GM18517 (cell line): ENCODE data around the gene PPRC1.
A peak's percentile ranks its signal among the peaks of the same experiment; 100 is the strongest.

ENCODE experiments used
- ATAC-seq: cut with Tn5 transposase; IDR thresholded peaks from one replicate; pipeline ENCODE4 v1.9.1; 2021; ENCODE audit warnings: mild to moderate bottlenecking, moderate library complexity; ENCODE audit not compliant: unreplicated experiment

PPRC1 gene

DNA sequence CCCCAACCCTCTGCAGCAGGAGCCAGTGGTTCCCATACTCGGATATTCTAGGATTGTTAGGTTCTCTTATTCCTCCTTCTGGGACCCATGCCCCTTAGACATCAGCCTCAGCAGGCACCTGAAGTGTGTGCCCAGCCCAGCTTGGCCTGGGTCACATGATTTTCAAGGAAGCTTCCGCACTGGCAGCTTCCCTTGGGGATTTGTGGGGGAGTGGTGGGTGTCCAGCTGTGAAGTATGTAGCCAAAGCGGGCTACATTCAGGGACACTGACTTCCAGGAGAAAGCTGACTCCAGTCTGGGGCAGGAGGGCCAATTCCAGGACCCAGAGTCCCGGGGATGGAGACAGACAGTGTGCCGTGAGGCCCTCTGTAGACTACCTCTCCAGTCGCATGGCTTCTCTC lies 14.0 kb upstream of the PPRC1 start:
- ATAC-seq = no peak

DNA sequence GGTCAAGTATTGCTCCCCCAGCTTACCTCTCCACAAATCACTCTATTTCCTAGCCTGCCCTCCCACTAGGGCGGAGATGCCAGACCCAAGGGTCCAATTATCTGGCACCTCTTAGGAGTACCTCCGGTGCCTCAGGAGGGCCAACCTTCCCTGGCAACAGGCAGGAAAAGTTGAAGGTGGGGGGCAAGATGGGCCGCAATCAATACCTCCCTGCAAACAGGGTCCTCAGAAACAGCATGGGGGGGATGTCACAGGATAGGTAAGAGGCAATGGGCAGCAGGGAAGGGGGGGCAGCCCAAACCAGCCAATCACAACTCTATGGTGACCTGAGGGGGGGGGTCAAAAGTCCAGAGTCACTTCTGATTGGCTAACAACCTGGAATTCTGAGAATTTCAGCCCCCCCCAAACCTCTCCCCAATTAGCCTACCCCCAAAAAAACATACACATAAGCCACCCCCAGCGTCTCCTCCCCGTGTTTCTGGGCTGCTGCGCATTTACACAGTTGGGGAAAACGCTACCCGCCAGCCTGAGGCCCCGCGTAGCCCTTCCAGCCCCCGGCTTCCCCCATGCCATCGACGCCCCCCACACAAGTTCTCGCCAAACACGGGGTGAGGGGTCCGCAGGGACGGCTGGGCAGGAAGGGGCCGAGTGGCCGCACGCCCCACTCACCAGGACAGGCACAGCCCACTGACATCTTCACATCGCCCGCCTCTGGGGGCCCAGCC lies 13.3 kb upstream of the PPRC1 start:
- no peak for ATAC-seq

DNA sequence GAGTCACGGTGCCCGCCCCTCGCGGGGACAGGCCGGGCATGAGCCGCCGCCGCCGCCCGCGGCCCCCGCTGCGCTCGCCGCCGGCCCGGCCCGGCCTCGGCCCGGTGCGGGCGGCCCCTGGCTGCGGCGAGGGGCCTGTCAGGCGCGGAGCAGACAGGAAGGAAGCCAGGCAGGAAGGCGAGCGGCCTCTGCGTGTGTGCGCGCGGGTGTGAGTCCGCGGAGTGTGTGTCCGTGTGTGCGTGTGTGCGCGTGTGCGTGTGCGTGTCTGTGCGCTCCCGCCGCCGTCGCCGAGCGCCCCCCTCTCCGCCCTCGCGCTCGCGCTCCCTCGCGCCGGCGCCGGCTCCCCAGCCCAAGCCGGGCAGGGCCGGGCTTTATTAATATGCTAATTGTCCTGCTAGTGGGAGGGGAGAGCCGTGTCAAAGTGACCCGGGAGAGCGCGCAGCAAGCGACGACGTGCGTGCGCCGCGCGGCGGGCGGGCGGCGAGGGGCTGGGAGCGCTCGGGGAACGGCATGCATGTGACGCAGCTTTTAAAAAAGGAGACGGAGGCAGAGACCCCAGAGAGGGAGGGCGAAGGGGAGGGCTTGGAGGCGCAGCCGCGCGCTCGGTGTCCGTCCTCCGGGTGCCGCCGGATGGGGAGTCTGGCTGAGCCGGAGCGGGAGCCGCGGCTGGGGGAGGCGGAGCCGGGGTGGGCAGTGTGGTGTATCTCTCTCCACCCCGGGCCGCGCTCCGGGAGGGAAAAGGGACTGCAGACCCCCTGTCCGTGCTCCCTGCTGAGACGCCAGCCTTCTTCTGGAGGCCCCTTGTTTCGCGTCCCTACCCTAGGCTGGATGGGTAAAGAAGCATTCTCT lies 12.5 kb upstream of the PPRC1 start, which contains the start of gene LDB1:
LDB1 (minus strand) TSS at position 227 of the 849 bp plus-strand sequence. CDS start 258 bp downstream, outside the sequence.
- ATAC-seq = peak; percentile 62

DNA sequence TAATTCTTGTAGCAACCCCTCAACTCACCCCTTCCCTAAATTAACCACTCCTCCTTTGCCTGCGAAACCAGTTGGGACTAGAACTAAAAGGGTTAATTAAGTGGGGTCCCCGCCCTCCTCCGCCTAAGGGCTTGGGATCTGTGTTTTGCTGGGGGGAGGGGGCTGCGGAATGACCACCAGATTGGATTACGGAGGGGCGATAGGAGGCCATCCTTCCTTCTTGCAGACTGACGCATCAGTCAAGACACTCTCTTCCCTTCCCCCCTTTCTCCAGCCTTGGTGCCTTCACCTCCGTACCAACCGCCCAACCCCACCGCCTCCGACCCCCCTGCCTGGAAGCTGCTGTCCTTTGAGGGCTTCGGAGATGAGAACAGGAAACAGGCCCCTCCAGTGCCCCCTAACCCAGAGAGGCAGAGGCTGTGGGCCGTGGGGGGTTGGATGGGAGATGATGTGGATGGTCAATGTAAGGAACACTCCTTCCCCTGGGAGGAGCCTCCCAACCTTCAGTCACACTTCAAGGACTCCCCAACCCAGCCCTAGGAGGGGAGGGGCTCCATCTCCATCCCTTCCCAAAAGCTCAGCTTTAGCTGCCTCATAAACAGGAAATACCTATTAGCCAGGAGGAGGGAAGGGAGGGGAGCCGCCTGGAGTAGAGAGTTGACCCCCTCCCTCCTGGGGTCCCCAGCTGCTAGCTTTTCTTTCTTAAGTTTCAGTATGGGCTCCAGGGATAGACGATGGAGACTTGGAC lies 11.7 kb upstream of the PPRC1 start:
- ATAC-seq = no peak

DNA sequence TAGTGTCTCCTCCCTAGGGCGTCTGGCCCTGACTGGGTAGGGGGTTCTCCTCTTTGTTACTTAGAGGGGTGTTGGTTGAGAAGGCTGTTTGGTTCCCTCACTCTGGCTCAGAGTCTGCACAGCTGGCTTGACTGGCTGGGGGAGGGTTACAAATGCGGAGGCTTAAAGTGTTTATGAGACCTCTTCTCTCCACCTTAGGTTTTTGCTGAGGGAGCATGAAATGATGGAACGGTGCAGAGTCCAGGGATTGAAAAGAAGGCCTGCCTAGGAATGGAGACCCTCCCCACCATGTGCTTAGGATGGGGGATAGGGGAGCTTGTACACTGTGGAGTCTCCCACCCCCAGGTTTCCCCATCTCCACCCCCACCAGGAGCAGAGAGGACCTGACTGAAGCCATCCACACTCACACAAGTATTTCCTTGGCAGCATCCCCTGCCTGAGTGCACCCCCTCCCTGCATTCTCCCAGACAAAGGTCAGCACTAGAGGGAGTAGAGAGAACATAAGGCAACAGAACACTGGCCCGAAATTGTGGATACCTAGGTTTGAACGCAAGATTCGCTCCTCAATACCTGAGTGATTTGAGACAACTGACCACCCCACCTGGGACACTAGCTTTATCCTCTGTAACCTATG lies 11.0 kb upstream of the PPRC1 start:
- no peak for ATAC-seq

DNA sequence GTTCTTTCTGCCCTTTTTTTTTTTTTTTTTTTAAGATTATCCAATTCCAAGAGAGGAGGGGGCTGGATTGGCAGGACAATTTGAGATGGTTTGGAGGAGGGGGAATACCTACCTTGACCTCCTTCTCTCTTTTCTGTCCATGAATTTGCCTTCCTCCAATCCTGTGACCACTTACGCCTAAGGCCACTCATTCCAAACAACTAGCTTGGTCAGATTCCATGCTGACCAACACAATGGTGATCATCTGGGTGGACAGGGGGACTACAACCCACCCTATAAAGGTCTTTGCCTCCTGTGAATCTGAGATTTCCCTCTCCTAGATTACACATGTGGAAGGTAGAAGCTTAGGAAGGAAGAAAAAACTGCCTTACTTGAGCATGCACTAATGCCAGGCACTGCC lies 10.4 kb upstream of the PPRC1 start:
- ATAC-seq = no peak

DNA sequence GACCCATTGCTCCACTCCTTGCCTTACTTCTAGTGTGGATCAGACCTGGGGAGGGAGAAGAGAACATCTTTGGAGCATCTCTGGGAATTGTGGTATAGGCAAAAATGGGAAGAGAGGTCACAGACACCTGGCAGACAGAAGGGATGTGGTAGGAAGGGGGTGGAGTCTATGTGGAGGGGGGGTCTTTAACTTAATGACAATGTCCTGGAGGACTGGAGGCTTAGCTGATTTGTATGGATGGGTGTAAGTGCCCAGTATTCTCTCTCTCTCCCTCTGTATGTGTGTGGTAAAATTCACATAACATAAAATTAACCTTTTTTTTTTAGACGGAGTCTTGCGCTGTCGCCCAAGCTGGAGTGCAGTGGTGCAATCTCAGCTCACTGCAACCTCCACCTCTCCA lies 9.6 kb upstream of the PPRC1 start:
- no peak for ATAC-seq

DNA sequence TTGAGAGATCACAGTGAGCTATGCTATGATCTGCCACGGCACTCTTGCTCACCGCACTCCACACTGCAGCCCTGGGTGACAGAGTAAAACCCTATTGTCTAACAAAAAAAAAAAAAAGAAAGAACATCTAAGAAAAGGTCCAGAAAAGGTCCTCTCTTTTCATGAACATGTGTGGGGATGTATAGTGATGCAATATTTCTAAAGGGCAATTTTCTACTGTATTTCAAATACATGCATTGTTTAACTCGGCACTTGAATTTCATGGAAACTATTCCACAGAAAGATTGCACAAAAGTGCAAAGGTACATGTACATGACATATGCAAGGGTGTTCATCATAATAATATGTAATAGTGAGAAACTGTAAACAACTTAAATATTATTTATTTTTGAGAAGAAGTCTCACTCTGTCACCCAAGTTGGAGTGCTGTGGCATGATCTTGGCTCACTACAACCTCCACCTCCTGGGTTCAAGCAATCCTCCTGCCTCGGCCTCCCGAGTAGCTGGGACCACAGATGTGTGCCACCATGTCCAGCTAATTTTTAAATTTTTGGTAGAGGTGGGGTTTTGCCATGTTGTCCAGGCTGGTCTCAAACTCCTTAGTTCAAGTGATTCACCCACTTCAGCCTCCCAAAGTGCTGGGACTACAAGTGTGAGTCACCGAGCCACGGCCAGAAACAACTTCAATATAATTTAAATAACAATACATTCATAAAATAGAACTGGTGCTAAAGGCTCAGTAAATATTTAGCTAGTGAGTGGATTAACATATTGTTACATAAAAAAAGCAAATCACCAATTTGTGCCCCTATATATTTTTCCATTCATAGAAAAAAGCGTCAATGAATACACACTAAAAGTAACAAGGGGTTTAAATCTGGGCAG lies 1.3 kb upstream of the PPRC1 start:
- ATAC-seq = no peak

DNA sequence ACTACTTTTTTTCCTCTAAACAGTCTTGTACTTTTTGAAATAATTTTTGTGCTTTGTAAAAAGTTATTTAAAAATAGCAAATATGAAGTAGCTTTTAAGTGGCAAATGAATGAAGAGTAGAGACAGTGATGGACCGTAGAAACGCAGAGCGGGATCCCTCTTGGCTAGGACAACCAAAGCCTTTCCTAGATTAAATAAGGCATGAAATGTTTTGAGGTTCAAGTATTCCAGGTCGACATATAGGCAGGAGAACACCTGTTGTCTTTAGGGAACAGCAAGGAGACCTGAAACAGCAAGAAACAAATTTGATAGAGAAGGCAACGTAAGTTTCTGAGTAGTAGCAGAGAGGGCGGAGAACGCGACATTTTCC lies 662 bp upstream of the PPRC1 start:
- no peak for ATAC-seq

DNA sequence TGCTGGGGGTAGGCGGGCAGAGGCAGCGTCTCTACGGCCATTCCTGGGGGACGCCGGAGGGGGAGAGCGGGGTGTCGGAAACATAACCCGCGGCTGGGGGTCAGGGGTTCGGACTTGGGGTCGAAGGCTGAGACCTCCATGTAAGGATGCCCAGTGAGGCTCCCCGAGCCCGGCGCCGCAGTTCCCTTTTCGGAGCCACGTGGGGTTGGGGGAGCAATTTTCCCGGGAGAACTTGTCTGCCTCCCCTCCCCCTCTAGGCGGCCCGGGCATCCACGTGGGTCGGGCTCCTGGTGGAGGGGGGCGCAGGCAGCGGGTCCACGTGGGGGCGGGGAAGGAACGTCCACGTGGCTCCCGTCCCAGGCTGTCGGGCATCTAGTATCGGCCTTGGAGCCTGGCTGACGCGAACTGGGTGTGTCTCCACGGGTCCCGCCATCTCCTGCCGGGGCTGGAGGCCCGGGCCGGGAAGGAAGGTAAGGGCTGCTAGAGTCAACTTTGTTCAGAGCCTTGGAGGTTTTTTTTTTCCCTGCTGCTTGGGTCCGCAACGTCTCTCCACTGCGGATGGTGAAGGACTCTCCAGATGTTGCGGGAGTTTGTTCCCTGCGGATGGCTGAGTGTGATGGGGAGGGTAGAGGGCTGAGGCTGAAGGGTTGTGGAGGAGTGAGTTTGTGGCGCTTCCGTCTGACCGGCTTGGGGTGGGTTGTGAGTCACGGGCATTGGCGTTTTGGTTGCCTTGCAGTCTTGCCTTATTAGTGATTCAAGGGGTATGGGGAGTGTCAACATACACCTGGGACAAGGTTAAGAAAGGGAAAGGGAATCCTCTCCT lies 744 bp downstream of the PPRC1 start:
- ATAC-seq = no peak

DNA sequence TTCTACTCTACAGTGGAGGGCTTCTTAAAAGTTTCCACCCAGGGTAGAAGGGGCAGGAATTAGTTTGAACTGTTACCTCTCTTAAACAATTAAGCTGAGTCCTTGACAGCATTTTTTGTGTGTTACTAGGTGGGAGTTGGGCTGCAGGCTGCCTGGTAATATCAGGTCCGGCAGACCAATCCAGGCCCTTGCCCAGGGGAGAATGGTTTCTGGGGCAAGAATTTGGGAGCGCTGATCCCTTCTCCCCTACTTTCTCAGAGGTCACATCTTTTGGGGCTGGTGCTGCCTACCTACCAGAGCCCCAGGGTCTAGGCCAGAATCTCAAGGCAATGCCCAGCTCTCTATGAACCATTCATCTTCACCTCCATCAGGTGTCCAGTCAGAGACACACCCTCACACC lies 1.6 kb downstream of the PPRC1 start:
- no peak for ATAC-seq

DNA sequence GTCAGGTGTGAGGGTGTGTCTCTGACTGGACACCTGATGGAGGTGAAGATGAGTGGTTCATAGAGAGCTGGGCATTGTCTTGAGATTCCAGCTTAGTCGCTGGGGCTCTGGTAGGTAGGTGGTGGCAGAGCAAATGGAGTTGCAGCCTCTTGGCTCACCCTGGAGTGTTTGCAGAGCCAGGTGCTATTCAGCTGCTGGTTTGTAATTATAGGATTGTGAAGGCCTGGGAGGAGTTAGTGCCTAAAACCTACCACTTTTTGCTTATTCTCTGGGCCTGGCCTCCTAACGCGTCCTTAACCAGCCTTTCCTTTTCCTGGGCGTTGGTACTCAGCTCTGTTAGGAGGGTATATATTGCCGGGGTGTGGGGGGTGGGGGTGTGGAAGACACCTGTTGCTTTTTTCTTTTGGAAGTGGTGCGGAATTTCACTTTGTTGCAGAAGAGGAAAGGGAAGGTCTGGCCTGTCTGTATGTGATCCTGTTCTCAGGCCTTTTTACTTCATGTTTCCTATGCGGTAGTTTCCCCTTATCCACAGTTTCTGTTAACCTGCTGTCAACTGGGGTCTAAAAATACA lies 3.2 kb downstream of the PPRC1 start:
- no peak for ATAC-seq

DNA sequence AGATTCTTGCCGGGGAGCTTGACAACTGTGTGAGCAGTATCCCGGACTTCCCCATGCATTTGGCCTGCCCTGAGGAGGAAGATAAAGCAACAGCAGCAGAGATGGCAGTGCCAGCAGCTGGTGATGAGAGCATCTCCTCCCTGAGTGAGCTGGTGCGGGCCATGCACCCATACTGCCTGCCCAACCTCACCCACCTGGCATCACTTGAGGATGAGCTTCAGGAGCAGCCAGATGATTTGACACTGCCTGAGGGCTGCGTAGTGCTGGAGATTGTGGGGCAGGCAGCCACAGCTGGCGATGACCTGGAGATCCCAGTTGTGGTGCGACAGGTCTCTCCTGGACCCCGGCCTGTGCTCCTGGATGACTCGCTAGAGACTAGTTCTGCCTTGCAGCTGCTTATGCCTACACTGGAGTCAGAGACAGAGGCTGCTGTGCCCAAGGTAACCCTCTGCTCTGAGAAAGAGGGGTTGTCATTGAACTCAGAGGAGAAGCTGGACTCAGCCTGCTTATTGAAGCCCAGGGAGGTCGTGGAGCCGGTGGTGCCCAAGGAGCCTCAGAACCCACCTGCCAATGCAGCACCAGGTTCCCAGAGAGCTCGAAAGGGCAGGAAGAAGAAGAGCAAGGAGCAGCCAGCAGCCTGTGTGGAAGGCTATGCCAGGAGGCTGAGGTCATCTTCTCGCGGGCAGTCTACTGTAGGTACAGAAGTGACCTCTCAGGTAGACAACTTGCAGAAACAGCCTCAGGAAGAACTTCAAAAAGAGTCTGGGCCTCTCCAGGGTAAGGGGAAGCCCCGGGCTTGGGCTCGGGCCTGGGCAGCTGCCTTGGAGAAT lies 6.7 kb downstream of the PPRC1 start:
- no peak for ATAC-seq

DNA sequence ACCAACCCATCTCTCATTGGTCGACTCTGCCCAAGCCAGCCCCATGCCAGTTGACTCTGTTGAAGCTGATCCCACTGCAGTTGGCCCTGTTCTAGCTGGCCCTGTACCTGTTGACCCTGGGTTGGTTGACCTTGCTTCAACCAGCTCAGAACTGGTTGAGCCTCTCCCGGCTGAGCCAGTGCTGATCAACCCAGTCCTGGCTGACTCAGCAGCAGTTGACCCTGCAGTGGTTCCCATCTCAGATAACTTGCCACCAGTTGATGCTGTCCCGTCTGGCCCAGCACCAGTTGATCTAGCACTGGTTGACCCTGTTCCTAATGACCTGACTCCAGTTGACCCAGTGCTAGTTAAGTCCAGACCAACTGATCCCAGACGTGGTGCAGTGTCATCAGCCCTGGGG lies 7.4 kb downstream of the PPRC1 start:
- no peak for ATAC-seq

DNA sequence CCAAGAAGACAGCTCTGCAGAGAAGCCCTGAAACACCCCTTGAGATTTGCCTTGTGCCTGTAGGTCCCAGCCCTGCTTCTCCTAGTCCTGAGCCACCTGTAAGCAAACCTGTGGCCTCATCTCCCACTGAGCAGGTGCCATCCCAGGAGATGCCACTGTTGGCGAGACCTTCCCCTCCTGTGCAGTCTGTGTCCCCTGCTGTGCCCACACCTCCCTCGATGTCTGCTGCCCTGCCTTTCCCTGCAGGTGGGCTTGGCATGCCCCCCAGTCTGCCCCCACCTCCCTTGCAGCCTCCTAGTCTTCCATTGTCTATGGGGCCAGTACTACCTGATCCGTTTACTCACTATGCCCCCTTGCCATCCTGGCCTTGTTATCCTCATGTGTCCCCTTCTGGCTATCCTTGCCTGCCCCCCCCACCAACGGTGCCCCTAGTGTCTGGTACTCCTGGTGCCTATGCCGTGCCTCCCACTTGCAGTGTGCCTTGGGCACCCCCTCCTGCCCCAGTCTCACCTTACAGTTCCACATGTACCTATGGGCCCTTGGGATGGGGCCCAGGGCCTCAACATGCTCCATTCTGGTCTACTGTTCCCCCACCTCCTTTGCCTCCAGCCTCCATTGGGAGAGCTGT lies 8.2 kb downstream of the PPRC1 start:
- no peak for ATAC-seq

DNA sequence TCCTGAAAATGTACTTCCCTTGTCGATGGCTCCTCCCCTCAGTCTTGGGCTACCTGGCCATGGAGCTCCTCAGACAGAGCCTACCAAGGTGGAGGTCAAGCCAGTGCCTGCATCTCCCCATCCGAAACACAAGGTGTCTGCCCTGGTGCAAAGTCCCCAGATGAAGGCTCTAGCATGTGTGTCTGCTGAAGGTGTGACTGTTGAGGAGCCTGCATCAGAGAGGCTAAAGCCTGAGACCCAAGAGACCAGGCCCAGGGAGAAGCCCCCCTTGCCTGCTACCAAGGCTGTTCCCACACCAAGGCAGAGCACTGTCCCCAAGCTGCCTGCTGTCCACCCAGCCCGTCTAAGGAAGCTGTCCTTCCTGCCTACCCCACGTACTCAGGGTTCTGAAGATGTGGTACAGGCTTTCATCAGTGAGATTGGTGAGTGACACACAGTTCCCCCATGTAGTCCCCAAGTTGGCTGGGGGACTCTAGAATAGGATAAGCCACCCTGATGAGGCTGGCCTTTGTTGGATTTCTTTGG lies 8.8 kb downstream of the PPRC1 start:
- no peak for ATAC-seq

DNA sequence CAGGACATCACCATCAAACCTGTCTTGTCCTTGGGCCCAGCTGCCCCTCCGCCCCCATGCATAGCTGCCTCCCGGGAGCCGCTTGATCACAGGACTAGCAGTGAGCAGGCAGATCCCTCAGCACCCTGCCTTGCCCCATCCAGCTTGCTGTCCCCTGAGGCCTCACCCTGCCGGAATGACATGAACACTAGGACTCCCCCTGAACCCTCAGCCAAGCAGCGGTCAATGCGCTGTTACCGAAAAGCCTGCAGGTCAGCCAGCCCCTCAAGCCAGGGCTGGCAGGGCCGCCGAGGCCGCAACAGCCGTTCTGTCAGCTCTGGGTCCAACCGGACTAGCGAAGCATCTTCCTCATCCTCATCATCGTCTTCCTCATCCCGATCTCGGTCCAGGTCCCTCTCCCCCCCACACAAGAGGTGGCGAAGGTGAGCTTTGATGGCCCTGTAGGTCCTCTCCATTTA lies 14.2 kb downstream of the PPRC1 start:
- ATAC-seq = no peak
